ENCODE data around the gene ANKRD34A. TPM values are rescaled to one million over a fixed set of nuclear protein-coding genes. Genes with fewer than 3 reads are reported as not detected.

ANKRD34A gene
- total and polyA plus RNA-seq, 2 of the 8 experiments (the other 6 are each of a cell fraction or from before 2014, with no cell fraction given), result 0.15 to 0.20 TPM

GRCh38 chr1:146010126-146010738 lies 45.9 kb upstream of the ANKRD34A start:
- H3K79me2 ChIP-seq (ENCODE audit: control insufficient read depth in 1 of 2, insufficient read depth in 2 of 2, low read length in 2 of 2), result no peaks in the 10 kb centered on the region
- no peak for DNase-seq (ENCODE audit: low read depth in 1 of 2, low spot score in 2 of 2)
- H3K4me2 ChIP-seq (ENCODE audit: insufficient read depth in 1 of 2, low read depth in 2 of 2, low read length in 2 of 2), result no peak overlapping the region
- H3K9me3 ChIP-seq (ENCODE audit: insufficient read depth in 2 of 2, low read depth in 1 of 2, low read length in 1 of 2), result no peaks in the 10 kb centered on the region
- WGBS, 2 experiments (ENCODE audit: extremely low coverage in 1 of 2, insufficient coverage in 1 of 2, insufficient read length in 1 of 2, insufficient replicate concordance in 2 of 2, low coverage in 1 of 2, low lambda C conversion rate in 2 of 2, missing lambda C conversion rate in 1 of 2), result 95% methylated on average over 8 of the region's 8 CpGs; no CpG with 5 or more reads in 1 of the 2 experiments
- no peaks in the 10 kb centered on the region for H3K79me1 ChIP-seq (ENCODE audit: low read depth, low read length)
- H3K27me3 ChIP-seq (replicated peaks in 1 of 4; ENCODE audit: control insufficient read depth in 3 of 4, extremely low read depth in 1 of 4, insufficient read depth in 3 of 4, low read length in 3 of 4), result no peaks in the 10 kb centered on the region
- CTCF ChIA-PET (ENCODE audit: partially characterized antibody), result interaction anchor here (0.8 to 7.3 kb wide), 6 partner anchors 22 to 165 kb away, joined by 4 to 152 read pairs (median 10); partner anchors contain the start of genes LIX1L, NUDT17 and RBM8A
- no peak overlapping the region for H3K18ac ChIP-seq (ENCODE audit: extremely low read depth, low read length)
- no peak overlapping the region for H2BK5ac ChIP-seq (ENCODE audit: low read depth, low read length)
- H3K23me2 ChIP-seq (ENCODE audit: low read depth, low read length), result no peaks in the 10 kb centered on the region
- POLR2A ChIA-PET (ENCODE audit: partially characterized antibody), result interaction anchor here (0.6 to 4.5 kb wide), 4 partner anchors 18 to 41 kb away, joined by 3 to 30 read pairs (median 4); no protein-coding TSS in a partner anchor
- H2AFZ ChIP-seq (ENCODE audit: low read length), result no peak overlapping the region
- H4K91ac ChIP-seq (replicated peaks; ENCODE audit: insufficient read length, low read length), result no peak overlapping the region
- H3K27ac ChIP-seq (ENCODE audit: low read depth, low read length), result no peak overlapping the region
- H2BK12ac ChIP-seq (ENCODE audit: low read depth, low read length), result no peak overlapping the region
- FAIRE-seq, result no peak
- no peak overlapping the region for H4K5ac ChIP-seq (ENCODE audit: insufficient read length, low read depth, low read length)
- no peak overlapping the region for H3K14ac ChIP-seq (ENCODE audit: insufficient read length)
- no peak overlapping the region for H3K23ac ChIP-seq (ENCODE audit: insufficient read length)
- H3K4ac ChIP-seq (replicated peaks; ENCODE audit: insufficient read length, low read depth, low read length), result no peak overlapping the region
- H2BK20ac ChIP-seq (ENCODE audit: low read length), result no peak overlapping the region
- no peak overlapping the region for H3K4me3 ChIP-seq (ENCODE audit: extremely low read depth in 1 of 4, insufficient read depth in 2 of 4, low read depth in 3 of 4, low read length in 4 of 4)
- no peak overlapping the region for H2BK120ac ChIP-seq (replicated peaks; ENCODE audit: low read depth, low read length)
- no peak overlapping the region for H3K56ac ChIP-seq (replicated peaks; ENCODE audit: insufficient read length, low read depth, low read length)
- no peak overlapping the region for H2AK5ac ChIP-seq (ENCODE audit: low read depth, low read length)
- H2BK15ac ChIP-seq (ENCODE audit: low read length), result no peak overlapping the region
- no peaks in the 10 kb centered on the region for H4K20me1 ChIP-seq (replicated peaks in 1 of 2; ENCODE audit: control insufficient read depth in 1 of 2, insufficient read depth in 2 of 2, low read length in 2 of 2)
- no peak overlapping the region for H4K8ac ChIP-seq (ENCODE audit: extremely low read depth, insufficient read depth, low read length)
- H3K9ac ChIP-seq (replicated peaks in 1 of 4; ENCODE audit: extremely low read depth in 1 of 4, low read depth in 3 of 4, low read length in 3 of 4), result no peak overlapping the region
- H3K4me1 ChIP-seq (replicated peaks in 1 of 4; ENCODE audit: control insufficient read depth in 3 of 4, insufficient read depth in 4 of 4, low read length in 3 of 4), result no peaks in the 10 kb centered on the region; a peak in 1 of 7 replicates
- no peaks in the 10 kb centered on the region for H3K36me3 ChIP-seq (ENCODE audit: control insufficient read depth in 2 of 4, insufficient read depth in 4 of 4, low read length in 3 of 4)
- TF ChIP-seq ATF3 (IDR thresholded peaks at IDR 0.05; ENCODE audit: insufficient read depth, low read depth, low read length) (no peak), CEBPB (IDR thresholded peaks at IDR 0.05; ENCODE audit: low read depth, low read length) (no peak), NANOG (IDR thresholded peaks at IDR 0.05; ENCODE audit: insufficient read depth, low read depth, low read length, poor library complexity, severe bottlenecking) (no peak), SUZ12 (IDR thresholded peaks at IDR 0.05; ENCODE audit: low read length) (no peak), RFX5 (IDR thresholded peaks at IDR 0.05; ENCODE audit: borderline replicate concordance, low read depth, low read length) (no peak), CBX8 (IDR thresholded peaks at IDR 0.05; ENCODE audit: borderline replicate concordance, low read depth, low read length) (no peak), HDAC2 (IDR thresholded peaks at IDR 0.05; ENCODE audit: borderline replicate concordance in 1 of 2, low read depth in 2 of 2, low read length in 2 of 2) (no peak), JUN (IDR thresholded peaks at IDR 0.05; ENCODE audit: low read depth, low read length) (no peak), EZH2 (IDR thresholded peaks at IDR 0.05; ENCODE audit: low read depth, low read length, severe bottlenecking) (no peak), TCF12 (IDR thresholded peaks at IDR 0.05; ENCODE audit: low read depth, low read length) (no peak), RBBP5 (IDR thresholded peaks at IDR 0.05; ENCODE audit: borderline replicate concordance, low read depth, low read length) (no peak)

Measured in H1 (cell line).